ENCODE measurements around the gene SMPX. TPM values are rescaled to one million over a fixed set of nuclear protein-coding genes. Genes with fewer than 3 reads are reported as not detected.

SMPX gene
- polyA plus RNA-seq, 2 of the 4 experiments (the other 2 are of a cell fraction): 0.13 to 0.23 TPM

DNA sequence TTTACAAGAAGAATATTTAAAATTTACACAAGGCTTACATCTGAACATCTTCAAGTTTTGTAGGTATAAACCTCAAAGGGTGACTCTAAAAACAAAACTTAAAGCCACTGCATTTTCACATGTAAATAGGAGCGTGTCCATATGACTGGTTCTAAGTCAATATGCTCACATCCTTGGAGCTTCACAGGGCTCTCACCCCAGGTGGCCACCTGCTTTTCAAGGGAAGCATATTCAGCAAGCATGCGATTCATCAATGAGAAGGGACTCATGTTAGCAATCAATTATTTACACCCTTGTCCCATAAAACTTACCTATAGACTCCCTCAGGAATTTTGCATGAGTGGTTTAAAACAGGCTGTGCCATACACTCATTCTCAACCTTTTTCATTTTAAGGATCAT, 82.0 kb downstream of the SMPX start:
- Histone ChIP-seq H3K4me3 (no peak overlapping the region), H3K9me3 (no peaks in the 10 kb centered on the region), H3K4me1 (no peaks in the 10 kb centered on the region; the same call in 2 of the 3 replicates), H3K4me2 (no peak overlapping the region), H3K27ac (no peak overlapping the region)
- DNase-seq (ENCODE audit: low read depth in 1 of 2, low spot score in 1 of 2) (no peak), FAIRE-seq (peak; percentile 65), ATAC-seq (no peak)
- no peak for TF ChIP-seq HEYL (CRISPR knock-in tag; IDR thresholded peaks at IDR 0.05)
- TF ChIP-seq HOXB13 (CRISPR knock-in tag; IDR thresholded peaks at IDR 0.05; ENCODE audit: low read depth): no peak
- no peak for TF ChIP-seq HOXA7 (CRISPR knock-in tag; IDR thresholded peaks at IDR 0.05)
- no peak for TF ChIP-seq MAX (IDR thresholded peaks at IDR 0.05)
- TF ChIP-seq PHF8 (IDR thresholded peaks at IDR 0.05; ENCODE audit: borderline replicate concordance, low read depth): no peak
- no peak for TF ChIP-seq RAD21 (conservative IDR thresholded peaks at IDR 0.05 in 1 of 2, IDR thresholded peaks at IDR 0.05 in 1 of 2)
- TF ChIP-seq, protein P1, sequence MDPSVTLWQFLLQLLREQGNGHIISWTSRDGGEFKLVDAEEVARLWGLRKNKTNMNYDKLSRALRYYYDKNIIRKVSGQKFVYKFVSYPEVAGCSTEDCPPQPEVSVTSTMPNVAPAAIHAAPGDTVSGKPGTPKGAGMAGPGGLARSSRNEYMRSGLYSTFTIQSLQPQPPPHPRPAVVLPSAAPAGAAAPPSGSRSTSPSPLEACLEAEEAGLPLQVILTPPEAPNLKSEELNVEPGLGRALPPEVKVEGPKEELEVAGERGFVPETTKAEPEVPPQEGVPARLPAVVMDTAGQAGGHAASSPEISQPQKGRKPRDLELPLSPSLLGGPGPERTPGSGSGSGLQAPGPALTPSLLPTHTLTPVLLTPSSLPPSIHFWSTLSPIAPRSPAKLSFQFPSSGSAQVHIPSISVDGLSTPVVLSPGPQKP (IDR thresholded peaks at IDR 0.05; ENCODE audit: low read depth, low read length): no peak
- TF ChIP-seq SMC3 (IDR thresholded peaks at IDR 0.05): no peak
- no peak for TF ChIP-seq SREBF2 (IDR thresholded peaks at IDR 0.05)
- no peak for TF ChIP-seq CHD2 (IDR thresholded peaks at IDR 0.05; ENCODE audit: low read length, partially characterized antibody)
- no peak for TF ChIP-seq ZNF302 (CRISPR knock-in tag; IDR thresholded peaks at IDR 0.05)
- ChIA-PET CTCF (no interaction called here), POLR2A (no interaction called here)
- WGBS (ENCODE audit: missing lambda C conversion rate): 63% methylated on average over 2 of the region's 2 CpGs

- ChIA-PET POLR2A (no interaction called here), CTCF (interaction anchor here (0.6 kb wide), 1 partner anchor 18 kb away, joined by 3 read pairs; no protein-coding TSS in a partner anchor)
- no peaks in the 10 kb centered on the region; the same call in 2 of the 3 replicates for H3K4me1 ChIP-seq
- no peak overlapping the region for H3K27ac ChIP-seq
- no peak overlapping the region for H3K4me3 ChIP-seq
- WGBS (ENCODE audit: missing lambda C conversion rate): 34% methylated on average over 4 of the region's 4 CpGs
- FAIRE-seq (peak; percentile 63), DNase-seq (ENCODE audit: low read depth in 1 of 2, low spot score in 1 of 2) (no peak), ATAC-seq (no peak)
- H3K4me2 ChIP-seq: no peak overlapping the region
- no peaks in the 10 kb centered on the region for H3K9me3 ChIP-seq
- no peak for TF ChIP-seq TFCP2L1 (CRISPR knock-in tag; IDR thresholded peaks at IDR 0.05)
- TF ChIP-seq CBX2 (IDR thresholded peaks at IDR 0.05; ENCODE audit: borderline replicate concordance, low read depth): no peak
- no peak for TF ChIP-seq ZC3H11A (IDR thresholded peaks at IDR 0.05)
- no peak for TF ChIP-seq POLR2AphosphoS2 (conservative IDR thresholded peaks at IDR 0.05; ENCODE audit: low read length)
- TF ChIP-seq, protein P2, sequence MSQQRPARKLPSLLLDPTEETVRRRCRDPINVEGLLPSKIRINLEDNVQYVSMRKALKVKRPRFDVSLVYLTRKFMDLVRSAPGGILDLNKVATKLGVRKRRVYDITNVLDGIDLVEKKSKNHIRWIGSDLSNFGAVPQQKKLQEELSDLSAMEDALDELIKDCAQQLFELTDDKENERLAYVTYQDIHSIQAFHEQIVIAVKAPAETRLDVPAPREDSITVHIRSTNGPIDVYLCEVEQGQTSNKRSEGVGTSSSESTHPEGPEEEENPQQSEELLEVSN (IDR thresholded peaks at IDR 0.05; ENCODE audit: borderline replicate concordance, low read depth): no peak
- TF ChIP-seq MAFK (IDR thresholded peaks at IDR 0.05; ENCODE audit: partially characterized antibody): no peak
- TF ChIP-seq, protein P3, sequence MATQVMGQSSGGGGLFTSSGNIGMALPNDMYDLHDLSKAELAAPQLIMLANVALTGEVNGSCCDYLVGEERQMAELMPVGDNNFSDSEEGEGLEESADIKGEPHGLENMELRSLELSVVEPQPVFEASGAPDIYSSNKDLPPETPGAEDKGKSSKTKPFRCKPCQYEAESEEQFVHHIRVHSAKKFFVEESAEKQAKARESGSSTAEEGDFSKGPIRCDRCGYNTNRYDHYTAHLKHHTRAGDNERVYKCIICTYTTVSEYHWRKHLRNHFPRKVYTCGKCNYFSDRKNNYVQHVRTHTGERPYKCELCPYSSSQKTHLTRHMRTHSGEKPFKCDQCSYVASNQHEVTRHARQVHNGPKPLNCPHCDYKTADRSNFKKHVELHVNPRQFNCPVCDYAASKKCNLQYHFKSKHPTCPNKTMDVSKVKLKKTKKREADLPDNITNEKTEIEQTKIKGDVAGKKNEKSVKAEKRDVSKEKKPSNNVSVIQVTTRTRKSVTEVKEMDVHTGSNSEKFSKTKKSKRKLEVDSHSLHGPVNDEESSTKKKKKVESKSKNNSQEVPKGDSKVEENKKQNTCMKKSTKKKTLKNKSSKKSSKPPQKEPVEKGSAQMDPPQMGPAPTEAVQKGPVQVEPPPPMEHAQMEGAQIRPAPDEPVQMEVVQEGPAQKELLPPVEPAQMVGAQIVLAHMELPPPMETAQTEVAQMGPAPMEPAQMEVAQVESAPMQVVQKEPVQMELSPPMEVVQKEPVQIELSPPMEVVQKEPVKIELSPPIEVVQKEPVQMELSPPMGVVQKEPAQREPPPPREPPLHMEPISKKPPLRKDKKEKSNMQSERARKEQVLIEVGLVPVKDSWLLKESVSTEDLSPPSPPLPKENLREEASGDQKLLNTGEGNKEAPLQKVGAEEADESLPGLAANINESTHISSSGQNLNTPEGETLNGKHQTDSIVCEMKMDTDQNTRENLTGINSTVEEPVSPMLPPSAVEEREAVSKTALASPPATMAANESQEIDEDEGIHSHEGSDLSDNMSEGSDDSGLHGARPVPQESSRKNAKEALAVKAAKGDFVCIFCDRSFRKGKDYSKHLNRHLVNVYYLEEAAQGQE (IDR thresholded peaks at IDR 0.05): no peak
- TF ChIP-seq FOXS1 (CRISPR knock-in tag; IDR thresholded peaks at IDR 0.05): no peak
- no peak for TF ChIP-seq CTCF (IDR thresholded peaks at IDR 0.05)
- no peak for TF ChIP-seq FOSL2 (IDR thresholded peaks at IDR 0.05)
- TF ChIP-seq FOSL2 (CRISPR knock-in tag; IDR thresholded peaks at IDR 0.05): no peak
- TF ChIP-seq ZNF302 (CRISPR knock-in tag; IDR thresholded peaks at IDR 0.05): no peak
- TF ChIP-seq, protein P4, sequence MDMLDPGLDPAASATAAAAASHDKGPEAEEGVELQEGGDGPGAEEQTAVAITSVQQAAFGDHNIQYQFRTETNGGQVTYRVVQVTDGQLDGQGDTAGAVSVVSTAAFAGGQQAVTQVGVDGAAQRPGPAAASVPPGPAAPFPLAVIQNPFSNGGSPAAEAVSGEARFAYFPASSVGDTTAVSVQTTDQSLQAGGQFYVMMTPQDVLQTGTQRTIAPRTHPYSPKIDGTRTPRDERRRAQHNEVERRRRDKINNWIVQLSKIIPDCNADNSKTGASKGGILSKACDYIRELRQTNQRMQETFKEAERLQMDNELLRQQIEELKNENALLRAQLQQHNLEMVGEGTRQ (IDR thresholded peaks at IDR 0.05): no peak
- TF ChIP-seq HDAC2 (IDR thresholded peaks at IDR 0.05): no peak
- no peak for TF ChIP-seq FOSB (CRISPR knock-in tag; IDR thresholded peaks at IDR 0.05)
- no peak for TF ChIP-seq KDM5A (IDR thresholded peaks at IDR 0.05)
Measured at GRCh38 chrX:21674430-21675186, 83.3 kb downstream of the SMPX start.

All from A549 (cell line).